CD4-positive, alpha-beta T cell treated with Interleukin-1 beta for 1 hour (primary cell): ENCODE data around the gene PPME1.

Experiments
- DNase-seq, 2 donors: peaks; one replicate each; pipeline ENCODE4 v3.0.0-alpha.2; 2020 to 2022

PPME1 gene

DNA sequence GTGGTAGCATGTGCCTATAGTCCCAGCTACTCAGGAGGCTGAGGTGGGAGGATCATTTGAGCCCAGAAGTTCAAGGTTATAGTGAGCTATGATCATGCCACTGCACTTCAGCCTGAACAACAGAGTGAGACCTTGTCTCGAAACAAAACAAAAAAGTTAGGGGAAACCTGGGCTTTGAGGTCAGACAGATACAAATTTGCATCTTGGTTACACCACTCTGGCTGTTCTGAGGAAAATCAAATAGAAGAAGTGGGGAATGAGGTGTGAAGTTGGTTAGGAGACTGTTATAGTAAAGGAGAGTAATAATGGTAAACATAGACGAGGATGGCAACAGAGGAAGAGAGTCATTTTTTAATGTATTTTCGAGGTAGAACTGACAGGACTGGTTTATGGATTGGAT lies 62.6 kb downstream of the PPME1 start:
- no peak for DNase-seq

DNA sequence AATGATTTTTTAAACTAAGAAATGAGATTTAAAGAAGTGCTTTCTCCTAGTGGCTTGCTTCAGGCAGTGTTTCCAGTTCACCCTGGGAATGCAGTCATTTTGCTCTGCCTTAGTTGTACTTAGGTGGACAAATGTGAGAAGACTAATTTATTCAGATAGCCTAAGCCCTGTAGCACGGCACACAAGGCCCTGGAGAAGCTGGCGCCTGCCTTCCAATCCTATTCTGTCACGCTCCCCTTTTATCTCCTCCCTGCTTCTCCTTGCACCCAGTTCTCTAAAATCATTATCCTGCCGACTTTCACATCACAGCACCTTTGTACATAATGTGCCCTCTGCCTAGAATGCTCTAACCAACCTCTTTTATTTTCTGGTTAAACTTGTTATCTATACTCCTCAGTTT lies 64.0 kb downstream of the PPME1 start:
- DNase-seq = no peak

- DNase-seq = no peak
These were observed 66.5 kb downstream of the PPME1 start for GRCh38 chr11:74237541-74237940.

DNA sequence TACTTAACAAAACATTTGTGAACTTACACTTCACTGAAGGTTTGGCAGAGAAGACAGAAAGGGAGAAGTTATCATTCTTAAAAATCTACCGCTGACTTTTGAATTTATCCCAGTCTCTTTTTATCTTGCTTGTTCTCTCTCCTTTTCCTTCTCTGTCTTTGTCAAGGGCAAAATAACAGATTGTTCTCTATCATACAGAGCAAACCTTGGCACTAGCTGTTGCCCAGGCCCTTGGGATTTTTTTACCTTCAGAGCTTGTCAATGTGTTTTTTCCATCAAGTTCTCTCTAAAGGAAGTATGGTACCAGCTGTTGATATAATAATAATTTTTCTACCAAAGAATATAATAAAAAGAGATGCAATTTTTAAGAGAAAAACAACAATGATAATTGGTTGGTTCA lies 67.2 kb downstream of the PPME1 start:
- no peak for DNase-seq

DNA sequence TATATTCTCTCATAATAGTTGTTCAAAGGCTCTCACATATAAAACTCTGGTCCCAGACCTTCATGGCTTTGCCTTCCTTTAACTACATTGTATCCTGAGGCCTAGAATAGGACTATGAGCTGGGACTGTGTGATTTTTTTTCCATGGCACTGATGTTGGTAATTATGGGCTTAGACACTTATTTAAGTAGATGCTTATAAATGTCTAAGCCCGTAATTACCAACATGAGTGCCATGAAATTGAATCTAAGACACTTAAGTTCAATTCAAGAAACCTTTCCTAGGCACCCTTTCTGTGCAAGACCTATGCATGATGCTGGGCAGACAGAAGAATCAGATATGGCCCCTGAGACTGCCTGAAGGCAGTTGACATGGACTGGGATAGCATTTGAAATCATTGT lies 77.4 kb downstream of the PPME1 start:
- DNase-seq = no peak

- no peak for DNase-seq
These were observed 78.4 kb downstream of the PPME1 start for GRCh38 chr11:74249496-74249895.

- DNase-seq = no peak
These were observed 82.3 kb downstream of the PPME1 start for GRCh38 chr11:74253361-74253760.

DNA sequence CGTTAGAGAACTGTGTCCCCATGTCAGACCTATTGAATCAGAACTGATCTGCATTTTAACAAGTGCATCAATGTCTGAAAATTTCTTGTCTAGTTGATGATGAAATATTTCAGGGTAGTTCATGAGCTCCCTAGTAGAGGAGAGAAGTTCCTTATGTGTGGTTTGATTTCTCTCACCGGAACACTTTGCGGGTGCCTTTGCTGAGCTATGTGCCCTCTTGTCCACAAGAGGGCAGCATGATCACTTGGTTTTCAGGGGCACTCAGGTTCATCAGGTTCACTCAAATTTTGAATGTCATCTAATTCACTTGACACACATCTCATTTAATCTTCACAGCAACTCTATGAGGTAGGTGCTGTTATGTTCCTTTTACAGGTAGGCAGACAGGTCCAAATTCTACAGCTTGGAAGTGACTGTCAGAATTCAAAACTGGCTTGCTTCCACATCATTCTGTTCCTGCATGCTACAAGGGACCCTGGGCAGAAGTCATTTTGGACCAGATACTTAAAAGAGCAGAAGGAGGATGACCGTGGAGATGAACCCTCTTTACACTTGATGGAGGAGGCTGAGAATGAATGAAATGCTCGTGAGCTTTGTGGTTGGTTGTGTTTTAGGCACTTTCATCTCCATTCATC lies 84.8 kb downstream of the PPME1 start:
- DNase-seq = peak; percentile 63 to 64

GRCh38 chr11:74256378-74257133 lies 85.5 kb downstream of the PPME1 start:
- no peak for DNase-seq

DNA sequence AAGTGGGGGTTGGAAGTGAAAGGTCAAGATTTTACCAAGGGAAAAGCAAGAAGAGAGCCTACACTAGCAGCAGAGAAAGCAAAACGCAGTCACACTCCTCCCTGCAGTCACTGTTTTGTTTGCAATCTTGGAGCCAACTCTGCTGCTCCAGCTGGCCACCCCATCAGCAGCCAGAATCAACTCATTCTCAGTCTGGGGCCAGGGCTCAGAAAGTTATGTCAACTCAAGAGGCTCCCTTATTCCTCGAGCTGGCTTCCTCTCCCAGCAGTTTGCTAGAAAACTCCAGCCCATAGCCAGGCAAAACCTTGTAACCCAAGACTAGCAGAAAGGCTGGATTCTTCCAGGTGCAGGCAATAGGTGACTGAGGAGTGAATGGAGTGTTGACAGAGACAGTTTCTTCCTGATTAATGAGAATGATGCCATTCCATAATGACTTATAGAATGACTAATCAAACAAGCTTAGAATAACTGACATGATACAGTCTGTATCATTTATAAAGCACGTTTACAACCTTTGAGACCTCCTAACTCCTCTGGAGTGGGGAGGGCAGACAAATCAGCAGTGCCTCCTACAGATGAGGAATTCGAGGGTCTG lies 87.0 kb downstream of the PPME1 start:
- DNase-seq = no peak

DNA sequence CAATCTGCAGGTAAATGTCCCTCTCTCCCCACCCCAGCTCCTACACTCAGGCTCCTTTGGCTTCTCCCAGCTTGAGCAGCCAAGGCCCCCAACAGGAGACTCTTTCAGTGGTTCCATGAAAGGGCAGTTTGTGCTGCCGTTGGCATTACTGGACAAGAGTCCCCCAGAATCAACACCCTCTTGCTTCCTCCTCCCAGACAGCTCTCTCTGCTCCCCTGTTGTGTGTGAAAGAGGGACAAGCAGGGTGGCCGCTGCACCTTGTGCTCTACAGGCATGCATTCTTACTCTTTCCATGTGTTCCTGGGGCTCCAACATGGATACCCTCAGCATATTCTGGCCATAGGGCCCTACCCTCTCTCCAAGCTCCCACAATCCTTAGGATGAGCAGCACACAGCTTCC lies 91.6 kb downstream of the PPME1 start:
- no peak for DNase-seq

- DNase-seq = no peak
These were observed 94.2 kb downstream of the PPME1 start for GRCh38 chr11:74265256-74265655.

- DNase-seq = no peak
These were observed 95.9 kb downstream of the PPME1 start for GRCh38 chr11:74267014-74267413.

DNA sequence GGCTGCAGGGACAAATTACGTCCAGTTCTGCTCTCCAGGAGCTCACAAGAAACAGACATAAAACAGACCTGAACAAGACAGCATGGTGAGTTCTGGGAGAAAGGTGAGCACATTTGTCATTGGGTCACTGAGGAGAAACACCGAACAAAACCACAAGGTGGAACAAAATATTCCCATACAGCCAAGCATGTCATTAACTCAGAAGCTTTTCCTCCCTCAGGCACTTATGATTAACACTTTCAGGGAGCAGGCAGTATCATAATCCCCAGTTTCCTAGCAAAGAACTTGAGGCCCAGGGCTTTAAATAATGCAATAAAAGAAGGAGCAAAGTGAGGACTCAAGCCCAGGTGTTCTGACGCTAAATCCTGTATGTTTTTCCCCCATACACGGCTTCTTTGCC lies 97.4 kb downstream of the PPME1 start:
- DNase-seq = no peak

GRCh38 chr11:74269161-74269811 lies 98.2 kb downstream of the PPME1 start:
- no peak for DNase-seq

DNA sequence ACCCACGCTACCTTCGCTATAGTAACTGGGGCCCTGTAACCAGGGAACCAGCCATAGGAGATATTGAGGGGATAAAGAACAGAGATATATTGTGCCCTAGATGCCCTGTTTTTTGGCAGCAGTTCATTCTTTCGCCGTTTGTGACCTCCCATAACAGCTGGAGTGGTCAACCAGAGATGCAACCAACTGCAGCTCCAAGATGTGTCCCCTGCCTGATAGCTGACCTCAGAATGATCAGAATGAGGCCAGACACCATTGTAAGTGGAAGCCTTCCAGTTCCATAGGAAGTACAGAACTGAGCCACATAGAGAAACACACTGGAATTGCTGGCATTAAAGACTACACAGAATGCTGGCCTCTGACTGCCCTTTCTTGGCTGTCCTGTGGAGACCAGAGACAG lies 101.2 kb downstream of the PPME1 start:
- no peak for DNase-seq

- no peak for DNase-seq
These were observed 105.5 kb downstream of the PPME1 start for GRCh38 chr11:74276581-74276980.

GRCh38 chr11:74278103-74278502 lies 107.0 kb downstream of the PPME1 start:
- no peak for DNase-seq

DNA sequence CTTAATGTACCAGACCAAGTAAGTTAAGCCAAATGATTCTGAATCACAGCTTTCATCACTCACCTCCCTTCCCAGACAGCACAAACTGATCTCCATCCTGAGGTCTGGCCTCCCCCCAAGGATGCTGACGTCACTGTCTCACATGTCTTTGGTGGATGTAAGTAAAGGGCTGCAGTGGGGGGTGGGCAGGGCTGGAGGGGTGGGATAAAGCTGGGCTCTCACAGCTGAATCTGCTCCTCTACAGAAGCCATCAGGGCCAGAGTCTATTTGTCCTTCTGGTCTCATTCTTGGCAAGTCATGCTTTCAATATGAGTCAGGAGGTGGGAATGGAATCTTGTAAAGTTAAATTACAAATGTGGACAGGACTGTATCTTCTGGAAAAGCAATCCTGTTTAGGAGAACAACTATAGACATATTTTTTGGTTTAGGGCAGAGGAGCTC lies 107.7 kb downstream of the PPME1 start:
- DNase-seq = no peak

- DNase-seq = no peak
These were observed 108.2 kb downstream of the PPME1 start for GRCh38 chr11:74279256-74279655.

GRCh38 chr11:74280494-74280893 lies 109.4 kb downstream of the PPME1 start:
- no peak for DNase-seq

GRCh38 chr11:74282421-74282820 lies 111.3 kb downstream of the PPME1 start:
- DNase-seq = no peak

DNA sequence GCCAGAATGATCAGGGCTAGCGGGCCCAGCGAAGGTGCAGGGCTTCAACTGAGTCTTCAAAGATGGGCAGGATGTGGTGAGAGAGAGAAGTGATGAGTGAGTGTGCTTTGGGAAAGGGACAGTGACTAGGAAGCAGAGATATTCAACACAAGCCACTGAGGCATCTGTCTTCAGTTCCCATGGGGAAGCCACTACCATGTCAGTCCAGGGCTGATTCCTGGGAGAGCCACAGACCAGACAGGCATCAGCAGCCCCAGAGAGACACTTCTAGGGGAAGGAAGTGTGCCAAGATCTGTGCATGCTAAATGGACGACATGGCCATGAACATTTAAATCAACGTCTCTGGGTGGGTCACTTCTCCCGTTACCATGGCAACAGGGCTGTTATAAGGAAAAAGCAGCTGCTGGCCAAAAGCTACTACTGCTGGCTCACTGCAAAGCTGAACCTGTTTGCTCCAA lies 111.9 kb downstream of the PPME1 start:
- no peak for DNase-seq
